Amygdala (tissue), 56 donors: ENCODE measurements around the gene KLHDC4.
"Not testable (repeated sequence)": the region's sequence is repeated elsewhere in the genome, so short reads cannot be mapped to it uniquely, and the experiment has no call there.

Experiments used
- DNase-seq, 56 donors: peaks; one replicate each; lab custom pipeline; 2025; lab: John Stamatoyannopoulos, UW

The KLHDC4 gene

DNA sequence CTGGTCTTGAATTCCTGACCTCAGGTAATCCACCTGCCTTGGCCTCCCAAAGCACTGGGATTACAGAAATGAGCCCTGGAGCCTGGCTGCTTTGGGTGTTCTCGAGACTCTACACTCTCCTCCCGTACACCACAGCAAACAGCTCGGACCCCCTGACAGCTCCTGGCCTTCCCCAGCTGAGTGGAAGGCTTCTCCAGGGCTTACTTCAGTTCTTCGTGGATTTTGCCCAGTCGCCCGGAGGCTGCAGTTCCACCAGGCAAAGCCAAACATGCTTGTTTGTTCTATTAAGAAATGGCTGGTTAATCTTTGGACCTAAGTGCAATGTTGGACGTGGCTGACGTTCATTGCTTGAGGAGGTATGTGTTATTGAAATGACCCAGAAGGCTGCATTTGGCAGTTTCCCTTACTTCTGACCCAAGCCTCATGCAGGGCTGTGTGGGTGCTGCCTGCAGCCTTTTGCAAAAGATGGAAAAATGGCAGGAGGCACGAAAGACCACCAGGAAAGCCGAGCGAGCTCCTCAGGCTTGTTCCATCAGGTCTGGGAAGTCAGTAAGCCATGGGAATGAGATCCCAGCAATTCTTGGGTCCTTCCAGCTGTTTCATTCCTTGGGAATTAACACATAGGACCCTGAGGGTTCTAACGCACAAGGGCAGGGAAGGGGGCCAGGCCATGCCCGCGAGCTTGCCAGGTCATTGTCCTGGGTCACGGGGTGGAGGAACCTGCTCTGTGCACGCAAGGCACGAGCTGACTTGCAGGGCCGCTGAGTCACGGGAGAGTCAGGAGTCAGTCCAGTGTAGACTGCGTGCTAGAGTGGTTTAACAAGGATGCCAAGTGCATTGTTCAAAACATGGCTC lies 23.9 kb upstream of the KLHDC4 start:
- DNase-seq: no peak

DNA sequence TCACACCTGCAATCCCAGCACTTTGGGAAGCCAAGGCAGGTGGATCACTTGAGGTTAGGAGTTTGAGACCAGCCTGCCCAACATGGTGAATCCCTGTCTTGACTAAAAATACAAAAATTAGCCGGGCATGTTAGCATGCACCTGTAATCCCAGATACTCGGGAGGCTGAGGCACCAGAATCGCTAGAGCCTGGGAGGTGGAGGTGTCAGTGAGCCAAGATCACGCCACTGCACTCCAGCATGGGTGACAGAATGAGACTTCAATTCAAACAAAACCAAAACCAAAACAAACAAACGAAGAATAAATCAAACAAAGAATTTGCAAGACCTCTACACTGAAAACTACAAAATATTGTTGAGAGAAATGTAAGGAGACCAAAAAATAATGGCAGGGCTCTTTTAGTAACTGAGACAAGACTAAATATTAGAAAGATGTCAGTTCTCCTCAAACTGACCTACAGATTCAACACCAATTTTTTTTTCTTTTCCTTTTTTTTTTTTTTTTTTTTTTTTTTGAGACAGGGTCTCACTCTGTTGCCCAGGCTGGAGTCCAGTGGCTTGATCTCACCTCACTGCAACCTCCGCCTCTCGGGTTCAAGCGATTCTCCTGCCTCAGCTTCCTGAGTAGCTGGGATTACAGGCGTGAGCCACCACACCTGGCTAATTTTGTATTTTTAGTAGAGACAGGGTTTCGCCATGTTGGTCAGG lies 23.1 kb upstream of the KLHDC4 start:
- not testable (repeated sequence) for DNase-seq

DNA sequence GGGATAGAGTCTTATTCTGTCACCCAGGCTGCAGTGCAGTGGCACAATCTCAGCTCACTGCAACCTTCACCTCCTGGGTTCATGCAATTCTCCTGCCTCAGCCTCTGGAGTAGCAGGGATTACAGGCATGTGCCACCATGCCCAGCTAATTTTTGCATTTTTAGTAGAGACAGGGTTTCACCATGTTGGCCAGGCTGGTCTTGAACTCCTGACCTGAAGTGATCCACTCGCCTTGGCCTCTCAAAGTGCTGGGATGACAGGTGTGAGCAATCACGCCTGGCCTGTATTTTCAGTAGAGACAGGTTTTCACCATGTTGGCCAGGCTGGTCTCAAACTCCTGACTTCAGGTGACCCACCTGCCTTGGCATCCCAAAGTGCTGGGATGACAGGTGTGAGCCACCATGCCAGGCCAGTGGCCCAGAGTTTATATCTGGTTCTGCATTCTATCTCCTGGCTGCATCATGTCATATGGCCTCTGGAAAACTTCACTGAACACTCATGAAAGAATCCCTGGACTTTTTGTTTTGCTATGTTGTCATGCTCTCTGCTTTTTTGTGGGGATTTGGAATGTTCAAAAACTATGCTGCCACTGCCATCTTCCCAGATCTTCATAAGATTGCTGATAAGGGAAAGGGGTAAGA lies 21.8 kb upstream of the KLHDC4 start:
- DNase-seq: not testable (repeated sequence)

DNA sequence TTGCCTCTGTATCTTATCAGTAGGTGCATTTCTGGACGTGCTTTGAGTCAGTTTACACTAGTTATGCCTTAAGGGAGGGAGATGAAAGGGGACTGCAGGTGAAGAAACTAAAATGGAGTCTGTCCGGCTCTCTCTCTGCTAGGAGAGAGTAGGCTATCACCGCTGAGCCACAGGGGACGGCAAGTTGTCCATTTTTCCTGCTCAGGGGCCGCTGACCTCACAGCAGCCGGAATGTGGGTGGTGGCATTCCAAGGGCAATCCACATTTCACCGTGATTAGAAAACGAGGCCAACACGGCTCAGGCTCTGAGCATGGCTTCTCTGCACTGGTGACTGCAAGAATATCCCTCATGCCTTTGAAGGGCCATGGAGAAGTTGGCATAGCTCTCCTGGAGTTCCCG lies 19.0 kb upstream of the KLHDC4 start:
- DNase-seq: no peak

DNA sequence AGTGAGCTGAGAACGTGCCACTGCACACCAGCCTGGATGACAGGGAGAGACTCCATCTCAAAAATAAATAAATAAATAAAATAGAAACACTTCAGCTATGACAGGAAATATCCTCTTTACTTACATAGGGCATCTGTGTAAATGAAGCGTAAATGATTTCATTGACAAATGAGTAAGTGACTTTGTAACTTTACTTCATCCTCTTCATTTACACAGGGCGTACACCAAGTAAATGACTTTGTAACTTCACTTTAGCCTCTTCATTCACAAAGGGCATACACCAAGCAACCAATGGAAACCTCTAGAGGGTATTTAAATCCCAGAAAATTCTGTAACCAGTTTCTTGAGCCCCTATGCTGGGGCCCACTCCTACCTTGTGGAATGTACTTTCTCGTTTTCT lies 16.2 kb upstream of the KLHDC4 start:
- no peak for DNase-seq

DNA sequence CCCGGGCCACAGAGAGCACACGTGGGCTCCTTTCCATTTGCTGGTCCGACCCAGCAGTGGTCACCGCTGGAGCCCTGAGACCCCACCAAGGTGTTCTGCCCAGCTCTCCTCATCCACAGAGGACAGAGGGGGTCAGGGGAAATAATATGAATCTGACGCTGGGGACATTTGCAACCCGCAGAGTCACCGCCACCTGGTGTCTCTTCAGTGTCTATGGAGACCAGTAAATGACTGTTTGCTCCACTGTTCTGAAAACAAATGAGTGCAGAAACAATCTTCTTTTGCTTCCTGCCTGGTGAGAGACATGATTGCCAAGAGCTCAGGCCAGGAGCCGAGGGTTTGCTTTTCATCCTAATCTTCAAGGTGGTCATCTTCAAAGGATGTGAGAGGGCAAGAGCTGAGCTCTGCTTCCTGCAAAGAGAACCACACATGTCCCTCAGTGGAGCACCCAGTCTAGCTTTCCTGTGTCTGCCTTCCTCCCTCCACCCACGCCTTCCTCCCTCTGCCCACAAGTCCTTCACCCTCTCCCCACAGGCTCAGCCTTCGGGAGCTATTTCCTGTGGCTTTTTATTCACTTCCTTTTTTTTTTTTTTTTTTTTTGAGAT lies 14.7 kb upstream of the KLHDC4 start:
- peak in 21 of 56 donors; percentile 2 to 61 (median 13) for DNase-seq

DNA sequence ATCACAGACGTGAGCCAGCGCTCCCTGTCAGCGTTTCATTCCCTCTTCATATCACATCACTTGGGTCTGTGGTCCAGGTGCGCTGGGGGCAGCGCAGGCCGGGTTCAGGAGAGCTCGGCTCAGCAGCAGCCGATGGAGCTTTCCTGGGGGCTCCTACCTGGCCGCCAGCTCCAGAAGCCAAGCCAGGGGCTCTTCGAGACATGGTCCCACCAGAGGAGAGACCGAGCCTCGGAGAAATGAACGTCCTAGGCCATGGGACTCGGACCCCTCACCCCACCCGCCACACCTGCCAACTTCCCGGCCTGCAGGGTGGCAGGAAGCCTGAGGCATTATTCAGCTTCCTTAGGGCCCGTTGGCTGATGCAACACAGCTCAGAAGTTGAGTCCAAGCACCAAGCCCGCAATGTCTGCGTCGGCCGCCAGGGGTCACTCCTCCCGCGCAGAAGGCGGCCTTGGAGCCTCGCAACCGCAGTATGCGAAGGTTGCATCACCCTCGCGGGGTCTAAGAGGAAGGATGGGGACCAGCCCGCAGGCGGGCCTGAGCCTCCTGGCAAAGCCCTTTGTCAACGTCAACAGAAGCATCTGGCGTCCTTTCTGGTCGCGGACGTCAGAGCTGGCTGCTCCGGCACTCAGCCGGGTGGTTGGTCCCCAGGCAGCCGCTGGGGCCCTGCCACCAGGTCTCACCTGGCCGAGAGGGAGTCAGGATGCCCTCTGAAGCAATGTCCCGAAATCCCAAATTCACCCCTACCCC lies 13.2 kb upstream of the KLHDC4 start:
- peak; percentile 13 to 93 (median 73) for DNase-seq

DNA sequence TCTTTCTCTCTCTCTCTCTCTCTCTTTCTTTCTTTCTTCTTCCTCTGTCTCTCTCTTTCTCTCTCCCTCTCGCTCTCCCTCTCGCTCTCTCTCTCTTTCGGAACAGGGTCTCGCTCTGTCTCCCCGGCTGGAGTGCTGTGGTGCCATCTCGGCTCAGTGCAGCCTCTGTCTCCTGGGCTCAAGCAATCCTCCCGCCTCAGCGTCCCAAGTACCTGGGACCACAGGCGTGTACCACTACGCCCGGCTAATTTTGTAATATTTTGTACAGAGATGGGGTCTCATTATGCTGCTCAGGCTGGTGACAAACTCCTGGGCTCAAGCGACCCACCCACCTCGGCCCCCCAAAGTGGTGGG lies 12.7 kb upstream of the KLHDC4 start:
- no peak for DNase-seq

DNA sequence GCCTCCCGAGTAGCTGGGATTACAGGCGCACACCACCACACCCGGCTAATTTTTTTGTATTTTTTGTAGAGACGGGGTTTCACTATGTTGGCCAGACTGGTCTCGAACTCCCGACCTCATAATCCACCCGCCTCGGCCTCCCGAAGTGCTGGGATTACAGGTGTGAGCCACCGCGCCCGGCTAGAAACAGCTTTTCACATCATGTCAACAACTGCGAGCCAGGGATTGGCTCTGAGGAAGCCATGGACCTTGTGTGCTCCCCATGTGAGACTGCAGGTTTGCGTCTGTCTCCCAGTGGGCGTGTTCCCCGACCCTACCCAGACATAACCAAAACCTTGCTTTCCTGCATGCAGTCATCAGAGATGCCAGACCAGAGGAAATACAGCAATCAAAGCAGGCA lies 8.1 kb upstream of the KLHDC4 start:
- not testable (repeated sequence) for DNase-seq

DNA sequence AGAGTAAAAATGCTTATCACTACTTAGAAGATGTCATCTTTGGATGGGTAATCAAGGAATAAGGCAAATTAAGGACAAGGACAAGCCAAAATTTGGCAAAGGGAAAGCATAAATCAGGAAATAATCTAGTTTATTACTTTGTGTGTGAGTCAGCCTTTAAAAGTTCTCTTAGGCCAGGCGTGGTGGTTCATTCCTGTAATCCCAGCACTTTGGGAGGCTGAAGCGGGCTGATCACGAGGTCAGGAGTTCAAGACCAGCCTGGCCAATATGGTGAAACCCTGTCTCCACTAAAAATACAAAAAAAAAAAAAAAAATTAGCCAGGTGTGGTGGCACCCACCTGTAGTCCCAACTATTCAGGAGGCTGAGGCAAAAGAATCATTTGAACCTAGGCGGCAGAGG lies 1.7 kb upstream of the KLHDC4 start:
- not testable (repeated sequence) for DNase-seq

DNA sequence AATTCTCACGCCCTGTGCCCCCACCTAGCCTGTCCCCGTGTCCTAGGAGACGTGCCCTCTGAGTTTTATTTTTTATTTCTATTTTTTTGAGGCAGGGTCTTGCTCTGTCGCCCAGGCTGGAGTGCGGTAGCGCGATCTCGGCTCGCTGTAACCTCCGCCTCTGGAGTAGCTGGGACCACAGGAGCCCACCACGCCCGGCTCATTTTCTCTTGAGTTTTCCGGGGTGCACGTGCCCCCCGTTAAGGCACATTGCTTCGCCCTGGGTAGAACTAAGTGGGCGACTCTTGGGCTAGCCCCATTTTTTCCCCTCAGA lies 655 bp upstream of the KLHDC4 start:
- DNase-seq: no peak

DNA sequence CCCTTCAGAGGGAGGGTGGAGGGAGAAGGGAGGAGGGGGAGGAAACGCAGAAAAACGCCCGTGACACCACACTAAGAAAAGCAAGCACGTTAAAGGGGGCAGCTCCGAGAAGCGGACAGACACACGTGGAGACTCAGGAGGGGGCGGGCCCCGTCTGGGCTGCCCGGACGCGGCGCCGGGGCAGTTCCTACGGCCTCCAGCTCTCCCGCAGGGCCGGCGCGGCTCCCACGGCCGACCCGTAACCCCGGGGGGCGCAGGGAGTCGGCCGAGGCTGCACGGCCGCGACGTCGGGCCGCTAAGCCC lies 362 bp downstream of the KLHDC4 start:
- no peak for DNase-seq

DNA sequence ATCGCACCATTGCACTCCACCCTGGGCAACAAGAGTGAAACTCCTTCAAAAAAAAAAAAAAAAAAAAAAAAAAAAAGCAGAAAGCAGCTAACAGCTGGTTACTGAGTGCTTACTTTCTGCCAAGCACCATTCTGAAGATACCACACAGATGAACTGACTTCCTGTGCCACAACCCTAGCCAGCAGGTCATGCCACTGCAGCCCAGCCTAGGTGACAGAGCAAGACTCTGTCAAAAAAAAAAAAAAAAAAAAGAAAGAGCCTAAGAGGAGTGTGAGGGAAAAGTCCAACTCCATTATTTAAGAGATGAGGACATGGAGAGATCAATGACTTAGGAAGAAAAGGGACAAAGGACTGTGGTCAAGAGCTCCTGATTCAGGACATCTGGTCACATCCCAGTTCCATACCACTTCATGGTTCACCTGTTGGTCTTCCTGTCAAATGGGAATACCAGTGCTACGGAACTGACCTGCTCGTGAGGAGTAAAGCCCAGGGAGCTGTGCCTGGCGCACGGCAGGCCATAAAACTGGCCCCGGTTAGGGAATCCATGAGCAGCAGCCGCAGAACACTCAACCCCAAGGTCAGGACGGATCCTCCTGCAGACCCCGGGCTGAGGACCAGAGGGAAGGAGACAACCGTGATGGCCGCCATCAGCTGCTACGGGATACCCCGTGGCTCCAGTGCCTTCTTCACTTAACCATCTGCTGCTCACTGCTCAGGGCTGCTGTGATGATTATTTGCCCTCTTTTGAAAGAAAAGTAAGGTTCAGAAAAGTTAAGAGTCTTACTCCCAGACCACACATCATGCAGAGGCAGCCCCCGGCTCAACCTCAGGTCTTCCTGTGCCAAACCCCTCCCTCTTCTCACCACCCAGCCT lies 950 bp downstream of the KLHDC4 start:
- no peak for DNase-seq

DNA sequence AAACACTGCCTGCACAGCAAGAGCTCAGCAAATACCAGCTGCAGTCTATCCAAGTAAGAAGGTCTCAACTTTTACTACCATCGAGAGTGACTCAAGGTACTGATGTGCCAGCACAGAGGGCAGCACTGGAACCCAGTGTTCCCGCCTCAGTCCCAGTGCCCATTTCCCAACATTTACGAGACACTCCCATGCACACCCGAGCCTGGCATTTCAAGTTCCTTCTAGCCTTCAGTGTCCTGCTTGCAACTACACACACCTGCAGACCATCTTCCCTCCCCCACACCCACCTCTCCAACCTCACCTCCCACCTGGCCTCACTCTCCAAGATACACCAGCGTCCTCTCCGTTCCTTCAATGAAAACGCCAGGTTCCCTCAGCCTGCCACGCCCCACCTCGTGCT lies 3.2 kb downstream of the KLHDC4 start:
- DNase-seq: no peak

DNA sequence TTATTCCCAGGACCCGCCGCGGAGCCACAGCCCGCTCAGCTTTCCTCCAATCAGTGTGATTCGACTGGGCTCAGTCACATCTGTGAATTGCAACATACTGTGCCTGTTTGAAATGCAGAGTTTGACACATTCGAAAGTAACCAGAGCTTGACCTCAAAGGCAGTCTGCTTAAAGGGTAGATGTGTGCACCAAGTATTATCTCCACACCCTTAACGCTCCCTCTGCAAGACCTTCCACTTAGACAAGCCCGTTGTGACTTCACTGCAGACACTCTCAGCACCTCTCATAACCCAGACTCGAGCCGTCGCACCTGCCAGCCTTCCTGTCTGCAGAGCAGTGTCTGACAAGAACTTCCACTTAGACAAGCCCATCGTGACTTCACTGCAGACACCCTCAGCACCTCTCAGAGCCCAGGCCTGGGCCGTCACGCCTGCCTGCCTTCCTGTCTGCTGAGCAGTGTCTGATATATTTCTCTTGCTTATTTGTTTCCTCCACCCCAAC lies 3.7 kb downstream of the KLHDC4 start:
- DNase-seq: no peak

DNA sequence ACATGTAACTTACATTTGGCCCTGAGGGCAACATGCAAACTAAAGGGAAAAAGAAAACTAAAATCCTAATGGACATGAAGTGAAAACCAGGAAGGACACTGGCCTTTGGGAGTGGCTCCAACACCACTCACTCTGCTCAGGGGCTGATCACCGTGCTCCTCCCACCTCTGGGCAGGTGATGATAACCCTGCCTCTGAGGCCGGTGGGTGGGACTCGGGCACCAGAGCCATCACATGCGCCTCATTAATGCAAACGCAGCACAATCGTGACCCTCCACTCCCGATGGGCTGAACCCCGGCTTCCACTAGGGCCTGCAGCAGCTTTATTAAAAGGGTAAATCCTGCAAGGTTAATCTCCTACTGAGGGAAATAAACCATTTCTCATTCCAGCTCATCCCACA lies 4.7 kb downstream of the KLHDC4 start:
- DNase-seq: no peak

DNA sequence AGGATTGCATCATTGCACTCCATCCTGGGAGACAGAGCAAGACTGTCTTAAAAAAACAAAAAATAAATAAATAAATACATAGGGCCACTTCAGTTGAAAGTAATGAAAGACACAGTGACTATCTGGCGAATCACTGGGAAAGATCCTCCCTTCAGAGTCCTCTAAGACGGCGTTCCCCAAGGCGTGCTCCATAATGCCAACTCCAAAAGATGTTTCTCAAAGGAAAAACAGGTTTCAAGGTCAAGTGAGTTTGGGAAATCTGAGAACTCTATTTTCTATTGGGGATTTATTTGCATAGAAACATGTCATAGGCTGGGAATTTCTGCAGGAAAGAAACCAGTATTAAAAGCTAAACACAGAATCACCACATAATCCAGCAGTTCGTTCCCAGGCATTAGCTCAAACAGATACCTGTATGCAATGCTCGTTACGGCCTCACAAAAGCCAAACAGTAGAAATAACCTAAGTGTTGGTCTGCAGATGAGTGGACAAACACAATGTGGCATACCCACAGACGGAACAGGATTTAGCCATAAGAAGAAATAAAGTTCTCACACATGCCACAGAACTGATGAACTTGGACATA lies 7.9 kb downstream of the KLHDC4 start:
- no peak for DNase-seq

DNA sequence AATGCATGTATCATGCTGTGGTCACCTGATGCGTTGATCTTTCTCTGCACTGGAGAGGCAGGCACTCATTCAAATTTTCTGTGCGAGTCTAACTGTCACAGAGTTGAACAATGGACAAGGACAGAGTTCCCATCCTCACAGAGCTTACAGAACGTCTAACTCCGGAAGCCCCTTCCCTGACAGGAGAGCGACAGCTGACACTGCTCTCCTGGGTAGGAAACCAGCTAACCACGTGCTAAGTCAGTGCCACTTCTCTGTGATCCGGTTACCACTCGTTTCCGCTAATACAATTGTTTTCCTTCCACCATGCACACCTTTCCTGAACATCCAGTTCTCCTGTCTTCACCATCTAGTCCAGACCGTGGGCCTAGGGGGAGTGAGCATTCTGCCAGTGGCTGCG lies 11.3 kb downstream of the KLHDC4 start:
- DNase-seq: no peak
